ENCODE results near the gene POLL. TPM values are rescaled to one million over a fixed set of nuclear protein-coding genes. Genes with fewer than 3 reads are reported as not detected.

POLL gene
- total RNA-seq, 1 donor from 2014 or later, result 36.9 TPM

- ATAC-seq, result peak; percentile 20 to 36
- H3K36me3 ChIP-seq, result no peaks in the 10 kb centered on the region
- TF ChIP-seq CTCF (IDR thresholded peaks at IDR 0.05), result no peak
- H3K4me1 ChIP-seq, result peaks cover 24% of the 10 kb centered on the region
- no peak for DNase-seq
- H3K9me3 ChIP-seq, result peaks cover 9% of the 10 kb centered on the region
- peak overlapping the region; percentile 62 for H3K4me3 ChIP-seq
- peaks cover 44% of the 10 kb centered on the region for H3K27me3 ChIP-seq (ENCODE audit: low read depth)
- intact Hi-C loops (cut with DNase I), result no loop called here
- no peak overlapping the region for H3K27ac ChIP-seq
Observed at GRCh38 chr10:101570428-101571270, 17.4 kb downstream of the POLL start.

- peak; percentile 88 for DNase-seq
- peaks cover 52% of the 10 kb centered on the region for H3K27me3 ChIP-seq (ENCODE audit: low read depth)
- H3K27ac ChIP-seq, result no peak overlapping the region
- intact Hi-C loops (cut with DNase I), result no loop called here
- no peaks in the 10 kb centered on the region for H3K36me3 ChIP-seq
- peaks cover 9% of the 10 kb centered on the region for H3K9me3 ChIP-seq
- peak; percentile 95 to 96 for ATAC-seq
- peak; percentile 84 for TF ChIP-seq CTCF (IDR thresholded peaks at IDR 0.05)
- H3K4me1 ChIP-seq, result peaks cover 24% of the 10 kb centered on the region
- H3K4me3 ChIP-seq, result peak overlapping the region; percentile 62
Observed at GRCh38 chr10:101569622-101570427, 18.2 kb downstream of the POLL start.

GRCh38 chr10:101569323-101569621 lies 18.8 kb downstream of the POLL start:
- Histone ChIP-seq H3K4me3 (peak overlapping the region; percentile 62), H3K27ac (no peak overlapping the region), H3K9me3 (peaks cover 9% of the 10 kb centered on the region), H3K36me3 (no peaks in the 10 kb centered on the region), H3K27me3 (ENCODE audit: low read depth) (peaks cover 57% of the 10 kb centered on the region), H3K4me1 (peaks cover 24% of the 10 kb centered on the region)
- no peak for TF ChIP-seq CTCF (IDR thresholded peaks at IDR 0.05)
- intact Hi-C loops (cut with DNase I), result no loop called here
- DNase-seq (no peak), ATAC-seq (no peak)

- DNase-seq, result no peak
- H3K36me3 ChIP-seq, result no peaks in the 10 kb centered on the region
- ATAC-seq, result no peak
Observed at GRCh38 chr10:101568054-101568745, 19.9 kb downstream of the POLL start.

More at GRCh38 chr10:101568054-101568745, 19.9 kb downstream of the POLL start:
- H3K9me3 ChIP-seq, result peaks cover 8% of the 10 kb centered on the region
- H3K4me1 ChIP-seq, result peaks cover 24% of the 10 kb centered on the region
- H3K27ac ChIP-seq, result no peak overlapping the region
- TF ChIP-seq CTCF (IDR thresholded peaks at IDR 0.05), result no peak
- intact Hi-C loops (cut with DNase I), result no loop called here
- H3K4me3 ChIP-seq, result no peak overlapping the region
- peaks cover 67% of the 10 kb centered on the region for H3K27me3 ChIP-seq (ENCODE audit: low read depth)

Data from lower lobe of right lung (tissue), 2 donors.